ENCODE data around the gene NEGR1.

Gene NEGR1

GRCh38 chr1:72063364-72064044 lies 218.8 kb downstream of the NEGR1 start:
- H3K4me3 ChIP-seq (replicated peaks; ENCODE audit: low read depth, low read length): no peak overlapping the region
- no peak for TF ChIP-seq CTCF (IDR thresholded peaks at IDR 0.05; ENCODE audit: low read length, missing control alignments)
- DNase-seq (ENCODE audit: low read depth): no peak

GRCh38 chr1:72062584-72062983 lies 219.8 kb downstream of the NEGR1 start:
- no peak for TF ChIP-seq CTCF (IDR thresholded peaks at IDR 0.05; ENCODE audit: low read length, missing control alignments)
- H3K4me3 ChIP-seq (replicated peaks; ENCODE audit: low read depth, low read length): no peak overlapping the region

DNA sequence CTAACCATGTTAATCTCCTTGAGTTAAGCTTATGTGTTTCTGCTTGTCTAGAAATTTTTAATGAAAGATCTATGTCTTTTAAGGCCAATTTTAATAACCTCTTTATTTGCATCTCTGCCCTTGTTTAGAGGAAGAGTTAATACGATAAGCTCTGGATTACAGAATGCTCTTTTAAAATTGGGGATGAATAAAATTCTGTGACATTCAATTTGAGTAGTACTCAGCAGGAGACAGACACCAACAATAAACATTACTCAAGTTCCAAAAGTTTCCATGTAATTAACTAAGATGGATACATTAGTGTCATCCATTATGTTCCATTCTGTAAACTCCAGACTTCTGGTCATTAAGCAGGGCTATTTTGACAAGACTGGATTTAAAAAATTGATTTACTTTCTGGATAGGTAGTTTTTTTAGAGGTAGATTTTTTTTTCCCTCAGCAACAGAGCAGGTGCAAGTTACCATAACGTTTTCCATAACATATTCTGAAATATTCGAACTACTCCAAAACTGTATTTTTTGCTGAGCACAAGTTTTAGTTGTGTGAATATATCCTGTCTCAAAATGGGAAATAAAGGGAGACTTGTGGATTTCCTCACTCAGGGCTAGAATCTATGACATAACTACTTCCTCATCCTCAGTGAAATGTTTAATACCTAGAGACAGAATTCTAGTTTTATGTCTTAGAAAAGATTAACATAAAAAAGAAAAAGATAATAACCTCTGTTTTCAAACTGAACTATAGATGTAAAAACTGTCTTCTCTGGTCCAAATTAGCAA lies 221.7 kb downstream of the NEGR1 start:
- no peak for DNase-seq (ENCODE audit: low read depth)
- H3K4me3 ChIP-seq (replicated peaks; ENCODE audit: low read depth, low read length): no peak overlapping the region
- no peak for TF ChIP-seq CTCF (IDR thresholded peaks at IDR 0.05; ENCODE audit: low read length, missing control alignments)

More at GRCh38 chr1:72062584-72062983, 219.8 kb downstream of the NEGR1 start:
- peak; percentile 17 for DNase-seq (ENCODE audit: low read depth)

DNA sequence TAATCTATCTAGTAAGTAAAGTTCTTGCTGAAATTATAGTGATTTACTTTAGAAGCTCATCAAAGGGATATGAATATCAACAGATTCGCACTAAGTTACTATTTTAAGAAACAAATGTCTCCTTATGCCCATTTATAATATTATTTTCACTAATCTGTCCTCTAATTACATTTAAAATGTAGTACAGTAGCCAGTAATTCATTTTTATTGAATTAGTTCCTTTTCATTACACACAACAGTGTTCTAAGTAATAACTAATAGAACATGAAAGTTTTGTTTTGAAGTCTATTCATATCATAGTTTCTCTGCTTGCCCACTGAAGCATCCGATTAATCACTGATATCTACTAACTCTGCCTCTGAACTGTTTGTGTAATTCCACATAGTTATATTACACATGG lies 225.8 kb downstream of the NEGR1 start:
- H3K4me3 ChIP-seq (replicated peaks; ENCODE audit: low read depth, low read length): no peak overlapping the region
- no peak for DNase-seq (ENCODE audit: low read depth)
- no peak for TF ChIP-seq CTCF (IDR thresholded peaks at IDR 0.05; ENCODE audit: low read length, missing control alignments)

DNA sequence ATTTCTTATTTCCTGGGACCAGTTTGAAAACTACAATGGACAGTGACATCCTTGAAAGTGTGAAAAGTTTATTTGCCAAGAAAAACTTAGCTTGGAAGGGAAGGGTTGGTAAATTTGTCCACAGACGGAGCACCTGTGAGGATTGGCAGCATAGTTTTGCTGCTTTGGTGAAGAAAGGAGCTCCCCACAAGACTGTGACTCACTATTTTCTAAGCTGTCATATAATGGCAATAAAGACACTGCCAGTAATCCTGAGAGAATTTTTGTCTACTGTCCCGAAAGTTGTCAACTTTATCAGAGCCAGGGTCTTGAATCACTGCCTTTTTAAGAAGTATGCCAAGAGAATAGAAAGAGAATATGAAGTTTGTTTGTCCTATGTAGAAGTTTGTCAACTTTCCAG lies 230.8 kb downstream of the NEGR1 start:
- no peak for DNase-seq (ENCODE audit: low read depth)
- H3K4me3 ChIP-seq (replicated peaks; ENCODE audit: low read depth, low read length): no peak overlapping the region
- no peak for TF ChIP-seq CTCF (IDR thresholded peaks at IDR 0.05; ENCODE audit: low read length, missing control alignments)

DNA sequence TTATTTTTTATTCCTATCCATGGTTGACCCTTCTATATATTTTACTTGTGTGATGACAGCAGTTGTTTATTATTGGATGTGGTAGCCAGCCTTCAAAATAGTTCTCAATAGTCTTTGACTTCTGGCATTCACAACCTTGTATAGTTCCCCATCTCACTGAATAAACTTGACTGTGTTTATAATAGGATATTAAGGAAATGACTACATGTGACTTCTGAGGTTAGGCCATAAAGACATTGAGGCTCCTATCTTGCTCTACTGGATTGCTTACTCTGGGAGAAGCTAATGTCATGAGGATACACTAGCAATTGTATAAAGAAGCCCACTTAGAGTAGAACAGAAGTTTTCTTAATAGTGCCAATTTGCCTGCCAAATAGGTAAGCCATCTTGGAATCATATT lies 231.8 kb downstream of the NEGR1 start:
- TF ChIP-seq CTCF (IDR thresholded peaks at IDR 0.05; ENCODE audit: low read length, missing control alignments): no peak
- DNase-seq (ENCODE audit: low read depth): no peak
- H3K4me3 ChIP-seq (replicated peaks; ENCODE audit: low read depth, low read length): no peak overlapping the region
